ENCODE measurements around the gene MRFAP1L1. TPM values are rescaled to one million over a fixed set of nuclear protein-coding genes. Genes with fewer than 3 reads are reported as not detected.

Gene MRFAP1L1
- total and polyA plus RNA-seq, 10 of the 15 experiments (the other 5 are each of a cell fraction or from before 2014, with no cell fraction given) = 30.6 to 85.1 (median 52.9) TPM

- no peak overlapping the region for H3K4me3 ChIP-seq
- FAIRE-seq = no peak
- no TSS peak for BruUV-seq (replicated peaks)
- RAD21 ChIA-PET (ENCODE audit: unreplicated experiment) = interaction anchor here (1.6 to 7.4 kb wide), 2 partner anchors 8 to 159 kb away, joined by 5 to 155 read pairs; no protein-coding TSS in a partner anchor
- no peak overlapping the region for H3K27ac ChIP-seq (ENCODE audit: control insufficient read depth, insufficient read depth)
- H3K9me3 ChIP-seq (replicated peaks; ENCODE audit: control insufficient read depth, insufficient read depth, low read length) = no peaks in the 10 kb centered on the region; the same call in 2 of the 3 replicates
- H3K9ac ChIP-seq (ENCODE audit: control insufficient read depth, insufficient read depth, low read length) = no peak overlapping the region
- POLR2A ChIA-PET = interaction anchor here (0.6 to 1.0 kb wide), 2 partner anchors 40 to 111 kb away, joined by 3 read pairs; no protein-coding TSS in a partner anchor
- no peak for TF ChIP-seq POU2F2 (IDR thresholded peaks at IDR 0.05; ENCODE audit: borderline replicate concordance, low read depth, low read length)
- TF ChIP-seq YBX1 (IDR thresholded peaks at IDR 0.05) = no peak
- TF ChIP-seq USF1 (IDR thresholded peaks at IDR 0.05; ENCODE audit: borderline replicate concordance, extremely low read length, insufficient read depth, low read depth, low read length) = no peak
- TF ChIP-seq HSF1 (IDR thresholded peaks at IDR 0.05; ENCODE audit: low read depth, low read length) = no peak
- no peak for TF ChIP-seq NR2C2 (IDR thresholded peaks at IDR 0.05; ENCODE audit: borderline replicate concordance, control insufficient read depth, insufficient read length, low read depth)
- no peak for TF ChIP-seq SKIL (IDR thresholded peaks at IDR 0.05; ENCODE audit: low read depth, poor library complexity, severe bottlenecking)
- TF ChIP-seq PAX8 (IDR thresholded peaks at IDR 0.05) = no peak
- TF ChIP-seq KLF5 (IDR thresholded peaks at IDR 0.05; ENCODE audit: partially characterized antibody) = no peak
- no peak for TF ChIP-seq SP1 (IDR thresholded peaks at IDR 0.05; ENCODE audit: low read depth, low read length)
- no peaks in the 10 kb centered on the region for H3K27me3 ChIP-seq (replicated peaks in 1 of 2; ENCODE audit: control insufficient read depth in 2 of 2, insufficient read depth in 2 of 2, low read length in 1 of 2)
- H3K36me3 ChIP-seq (ENCODE audit: control insufficient read depth in 2 of 2, insufficient read depth in 2 of 2, low read length in 1 of 2) = no peaks in the 10 kb centered on the region
- H3K4me1 ChIP-seq (ENCODE audit: control insufficient read depth, insufficient read depth, low read length) = peaks cover 6% of the 10 kb centered on the region; the same call in 1 of the 2 replicates
- SMC1A ChIA-PET (ENCODE audit: uncharacterized antibody, unreplicated experiment) = interaction anchor here (0.7 kb wide), 1 partner anchor 40 kb away, joined by 4 read pairs; no protein-coding TSS in a partner anchor
- ATAC-seq = no peak
- CTCF ChIA-PET = interaction anchor here (0.6 to 9.8 kb wide), 5 partner anchors 40 to 370 kb away, joined by 3 to 277 read pairs (median 36); no protein-coding TSS in a partner anchor
- intact Hi-C loops (cut with micrococcal nuclease; ENCODE audit: unreplicated experiment) = loop anchor here (5.0 kb wide), 1 partner anchor 272 kb away; no protein-coding TSS in a partner anchor
- no peak for DNase-seq (ENCODE audit: low read depth, low spot score)
- H3K4me2 ChIP-seq (ENCODE audit: control insufficient read depth, insufficient read depth) = no peak overlapping the region
- H3K79me2 ChIP-seq (ENCODE audit: control insufficient read depth, insufficient read depth, low read length) = peaks cover 18% of the 10 kb centered on the region
- H2AFZ ChIP-seq (ENCODE audit: control insufficient read depth, low read depth, low read length) = peak overlapping the region; percentile 81; the same call in 1 of the 2 replicates
- in situ Hi-C loops (cut with MboI) = no loop called here
- H4K20me1 ChIP-seq (ENCODE audit: control insufficient read depth, insufficient read depth) = peaks cover 3% of the 10 kb centered on the region; the same call in 1 of the 2 replicates
- WGBS (ENCODE audit: insufficient coverage, insufficient replicate concordance, low lambda C conversion rate, missing lambda C conversion rate) = 80% methylated on average over 1 of the region's 1 CpG
These were observed 5.3 kb upstream of the MRFAP1L1 start for GRCh38 chr4:6714954-6715353.

Measured in GM12878 (cell line).